H9 (cell line): ENCODE data around the gene VWA5A. TPM values are rescaled to one million over a fixed set of nuclear protein-coding genes. Genes with fewer than 3 reads are reported as not detected.

Source experiments
- DNase-seq: peaks from one replicate; pipeline ENCODE4 v3.0.0-alpha.2; 2017
- H2AFZ ChIP-seq: one replicate; pipeline ENCODE4 v1.6.1; 2013; ENCODE audit warnings: mild to moderate bottlenecking, low read length, control low read depth, moderate library complexity
- H2AK5ac ChIP-seq: 2 replicates; pipeline ENCODE4 v1.6.1; 2013; ENCODE audit warnings: low read length, control low read depth, mixed read lengths; ENCODE audit not compliant: insufficient read length
- H2BK120ac ChIP-seq: one replicate; pipeline ENCODE4 v1.6.1; 2013; ENCODE audit warnings: low read depth, mild to moderate bottlenecking, low read length, control low read depth, inconsistent platforms; ENCODE audit not compliant: poor library complexity, severe bottlenecking
- H2BK12ac ChIP-seq: 2 replicates; pipeline ENCODE4 v1.6.1; 2013; ENCODE audit warnings: low read length, control low read depth, mixed read lengths, low read depth; ENCODE audit not compliant: insufficient read length
- H2BK15ac ChIP-seq: 2 replicates; pipeline ENCODE4 v1.6.1; 2013; ENCODE audit warnings: low read depth, low read length, control low read depth
- H2BK20ac ChIP-seq: one replicate; pipeline ENCODE4 v1.6.1; 2013; ENCODE audit warnings: low read depth, mild to moderate bottlenecking, low read length, control low read depth, inconsistent platforms; ENCODE audit not compliant: poor library complexity, severe bottlenecking
- H2BK5ac ChIP-seq: 2 replicates; pipeline ENCODE4 v1.6.1; 2013; ENCODE audit warnings: low read length, control low read depth, mixed read lengths; ENCODE audit not compliant: insufficient read length
- H3K14ac ChIP-seq: 2 replicates; pipeline ENCODE4 v1.6.1; 2013; ENCODE audit warnings: low read length, control low read depth; ENCODE audit not compliant: insufficient read depth
- H3K18ac ChIP-seq: 2 replicates; pipeline ENCODE4 v1.6.1; 2013; ENCODE audit warnings: low read depth, mild to moderate bottlenecking, mixed read lengths, low read length, control low read depth; ENCODE audit not compliant: insufficient read length
- H3K23ac ChIP-seq: 2 replicates; pipeline ENCODE4 v1.6.1; 2013; ENCODE audit warnings: low read length, control low read depth, mixed read lengths, low read depth; ENCODE audit not compliant: insufficient read length
- H3K23me2 ChIP-seq: 2 replicates; pipeline ENCODE4 v1.6.1; 2013; ENCODE audit warnings: low read depth, mild to moderate bottlenecking, mixed read lengths, low read length, control low read depth; ENCODE audit not compliant: insufficient read length, poor library complexity, severe bottlenecking
- H3K27ac ChIP-seq: 2 replicates; pipeline ENCODE4 v1.5.1; 2013; ENCODE audit warnings: low read length, control low read depth, mixed read lengths, low read depth; ENCODE audit not compliant: insufficient read length
- H3K27me3 ChIP-seq: 2 replicates; pipeline ENCODE4 v1.6.1; 2013; ENCODE audit warnings: low read length, control low read depth, inconsistent platforms; ENCODE audit not compliant: insufficient read depth
- H3K4ac ChIP-seq: 2 replicates; pipeline ENCODE4 v1.6.1; 2013; ENCODE audit warnings: low read depth, mild to moderate bottlenecking, control low read depth, inconsistent platforms, low read length, moderate library complexity
- H3K4me1 ChIP-seq: 2 replicates; pipeline ENCODE4 v1.6.1; 2013; ENCODE audit warnings: low read length, control low read depth, inconsistent platforms; ENCODE audit not compliant: insufficient read depth
- H3K4me2 ChIP-seq: 2 replicates; pipeline ENCODE4 v1.6.1; 2013; ENCODE audit warnings: low read length, control low read depth, mixed read lengths; ENCODE audit not compliant: insufficient read length, insufficient read depth
- H3K56ac ChIP-seq: 2 replicates; pipeline ENCODE4 v1.6.1; 2013; ENCODE audit warnings: low read depth, mild to moderate bottlenecking, mixed read lengths, low read length, control low read depth; ENCODE audit not compliant: insufficient read length
- H3K79me1 ChIP-seq: 2 replicates; pipeline ENCODE4 v1.6.1; 2013; ENCODE audit warnings: low read depth, mild to moderate bottlenecking, moderate library complexity, low read length, control low read depth, inconsistent platforms; ENCODE audit not compliant: insufficient read depth, poor library complexity, severe bottlenecking
- H3K79me2 ChIP-seq: 2 replicates; pipeline ENCODE4 v1.6.1; 2013; ENCODE audit warnings: low read length, control low read depth, inconsistent platforms; ENCODE audit not compliant: insufficient read depth
- H3K9ac ChIP-seq: 2 replicates; pipeline ENCODE4 v1.6.1; 2013; ENCODE audit warnings: low read length, control low read depth, mixed read lengths; ENCODE audit not compliant: insufficient read length; ENCODE audit errors: extremely low read depth
- H3K9me3 ChIP-seq: one replicate; pipeline ENCODE4 v1.6.1; 2013; ENCODE audit warnings: low read depth, low read length, inconsistent platforms; ENCODE audit not compliant: control insufficient read depth
- H3T11ph ChIP-seq: one replicate; pipeline ENCODE4 v1.6.1; 2013; ENCODE audit warnings: mild to moderate bottlenecking, low read length, control low read depth, inconsistent platforms
- H4K20me1 ChIP-seq: one replicate; pipeline ENCODE4 v1.6.1; 2013; ENCODE audit not compliant: control insufficient read depth, insufficient read length, insufficient read depth
- H4K5ac ChIP-seq: 2 replicates; pipeline ENCODE4 v1.6.1; 2013; ENCODE audit warnings: low read depth, mild to moderate bottlenecking, mixed read lengths, low read length, control low read depth; ENCODE audit not compliant: insufficient read length
- H4K8ac ChIP-seq: replicated peaks from 2 replicates; pipeline ENCODE4 v1.6.1; 2013; ENCODE audit warnings: low read length, control low read depth, mixed read lengths, low read depth; ENCODE audit not compliant: insufficient read length
- H4K91ac ChIP-seq: 2 replicates; pipeline ENCODE4 v1.6.1; 2013; ENCODE audit warnings: low read depth, mild to moderate bottlenecking, moderate library complexity, mixed read lengths, low read length, control low read depth; ENCODE audit not compliant: insufficient read length
- H3K27ac Mint-ChIP-seq, 3 experiments: 2 replicates in 2 of 3; 3 replicates in 1 of 3; pipeline ENCODE4 v1.8.0; 2020 to 2021; ENCODE audit warnings: mixed read lengths in 3 of 3, mild to moderate bottlenecking in 1 of 3, moderate library complexity in 1 of 3
- H3K27me3 Mint-ChIP-seq: 2 replicates; pipeline ENCODE4 v1.8.0; 2021; ENCODE audit warnings: low read depth, mild to moderate bottlenecking, moderate library complexity, mixed read lengths
- H3K36me3 Mint-ChIP-seq, 3 experiments: 2 replicates in 2 of 3; 3 replicates in 1 of 3; pipeline ENCODE4 v1.8.0; 2020 to 2021; ENCODE audit warnings: low read depth in 3 of 3, mixed read lengths in 3 of 3; ENCODE audit not compliant: insufficient read depth in 1 of 3
- H3K4me1 Mint-ChIP-seq, 2 experiments: 2 replicates each; pipeline ENCODE4 v1.8.0; 2020; ENCODE audit warnings: mixed read lengths in 2 of 2
- H3K4me3 Mint-ChIP-seq, 2 experiments: 2 replicates in 1 of 2; 3 replicates in 1 of 2; pipeline ENCODE4 v1.8.0; 2020 to 2021; ENCODE audit warnings: mild to moderate bottlenecking in 2 of 2, mixed read lengths in 2 of 2, moderate library complexity in 1 of 2
- H3K9me3 Mint-ChIP-seq, 2 experiments: 2 replicates in 1 of 2; 3 replicates in 1 of 2; pipeline ENCODE4 v1.8.0; 2020; ENCODE audit warnings: mild to moderate bottlenecking in 2 of 2, mixed read lengths in 2 of 2, moderate library complexity in 1 of 2
- CTCF ChIP-seq: fragments of 200-600 bp; sonication (generic); conservative IDR thresholded peaks from 3 replicates; pipeline ENCODE4 v1.8.0; 2021; ENCODE audit warnings: antibody characterized with exemption, mild to moderate bottlenecking
- WGBS: extraction: QIAGEN DNeasy Blood & Tissue Kit; methylation state at CpG from one replicate; pipeline ENCODE4 v1.1.7; 2013; ENCODE audit warnings: missing lambda C conversion rate, low lambda C conversion rate, mixed read lengths; ENCODE audit not compliant: insufficient read length; ENCODE audit errors: extremely low coverage; 5-methylcytosine and 5-hydroxymethylcytosine counted together
- total RNA-seq: library from RNA; stranded (reverse); gene quantifications from 2 replicates; pipeline ENCODE4 v1.2.1, GENCODE V29; 2021

VWA5A gene
- total RNA-seq, 1 experiment from 2014 or later: 15.6 TPM

DNA sequence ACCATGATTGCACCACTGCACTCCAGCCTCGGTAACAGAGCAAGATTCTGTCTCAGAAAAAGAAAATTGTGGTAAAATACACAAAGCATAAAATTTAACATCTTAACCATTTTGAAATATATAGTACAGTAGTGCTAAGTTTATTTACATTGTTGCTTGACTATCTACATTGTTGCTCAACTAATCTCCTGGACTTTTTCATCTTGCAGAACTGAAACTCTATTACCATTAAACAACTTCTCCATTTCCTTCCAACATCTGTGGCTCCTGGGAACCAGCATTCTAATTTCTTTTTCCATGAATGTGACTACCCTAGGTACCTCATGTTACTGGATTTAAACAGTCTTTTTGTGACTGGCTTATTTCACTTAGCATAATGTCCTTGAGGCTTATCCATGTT is 13.5 kb upstream of the VWA5A start:
- no peak for DNase-seq
- Histone ChIP-seq H3K4ac (no peak overlapping the region), H4K8ac (no peak overlapping the region), H2BK12ac (no peak overlapping the region), H4K20me1 (no peaks in the 10 kb centered on the region), H3K23ac (no peak overlapping the region), H3K9ac (no peak overlapping the region), H2BK20ac (no peak overlapping the region), H3K79me2 (no peaks in the 10 kb centered on the region), H3K9me3 (no peaks in the 10 kb centered on the region), H2BK15ac (no peak overlapping the region), H3K4me2 (no peak overlapping the region), H4K91ac (no peak overlapping the region), H3K27me3 (no peaks in the 10 kb centered on the region), H2BK120ac (no peak overlapping the region), H3K79me1 (no peaks in the 10 kb centered on the region), H3K56ac (no peak overlapping the region), H3K14ac (no peak overlapping the region), H2AK5ac (no peak overlapping the region), H3K23me2 (no peaks in the 10 kb centered on the region), H3T11ph (no peak overlapping the region), H2AFZ (no peak overlapping the region), H4K5ac (no peak overlapping the region), H3K18ac (no peak overlapping the region), H3K27ac (no peak overlapping the region), H2BK5ac (no peak overlapping the region), H3K4me1 (no peaks in the 10 kb centered on the region)
- no CpG with 5 or more reads among the region's 1 CpG for whole genome bisulfite sequencing
- H3K27ac Mint-ChIP-seq: no peak overlapping the region
- TF ChIP-seq CTCF: no peak
- no peak overlapping the region for H3K4me3 Mint-ChIP-seq
- no peaks in the 10 kb centered on the region for H3K9me3 Mint-ChIP-seq
- peaks cover 4% of the 10 kb centered on the region for H3K27me3 Mint-ChIP-seq
- no peaks in the 10 kb centered on the region for H3K4me1 Mint-ChIP-seq
- no peaks in the 10 kb centered on the region for H3K36me3 Mint-ChIP-seq
